Heart right ventricle (tissue), 16 donors: ENCODE measurements around the gene SAXO1. TPM values are rescaled to one million over a fixed set of nuclear protein-coding genes. Genes with fewer than 3 reads are reported as not detected.

Source experiments
- ATAC-seq, 8 donors: fragments of 200-7000 bp; cut with Tn5 transposase; one replicate each; pipeline ENCODE4 v1.9.1; 2020; ENCODE audit warnings: mild to moderate bottlenecking in 8 of 8, moderate library complexity in 8 of 8, moderate number of reproducible peaks in 1 of 8
- DNase-seq, 2 donors: peaks; one replicate each; pipeline ENCODE4 v3.0.0-alpha.2; 2020
- H3K27ac ChIP-seq, 10 donors: fragments of 200-600 bp; sonication (generic) in 2 of 10; one replicate each; pipeline versions ENCODE4 v1.5.0 to v1.8.0; 2020 to 2022; ENCODE audit warnings: mild to moderate bottlenecking in 3 of 10
- H3K27me3 ChIP-seq, 7 donors: fragments of 200-600 bp; one replicate each; pipeline ENCODE4 v1.8.0; 2021 to 2022; ENCODE audit warnings: mild to moderate bottlenecking in 2 of 7
- H3K36me3 ChIP-seq, 9 donors: fragments of 200-600 bp; sonication (generic) in 1 of 9; one replicate each; pipeline versions ENCODE4 v1.5.0 to v1.8.0; 2020 to 2022; ENCODE audit warnings: mild to moderate bottlenecking in 2 of 9
- H3K4me1 ChIP-seq, 9 donors: fragments of 200-600 bp; sonication (generic) in 1 of 9; one replicate each; pipeline versions ENCODE4 v1.5.0 to v1.8.0; 2020 to 2022; ENCODE audit warnings: mild to moderate bottlenecking in 4 of 9
- H3K4me3 ChIP-seq, 10 donors: fragments of 200-600 bp; sonication (generic) in 2 of 10; one replicate each; pipeline versions ENCODE4 v1.5.0 to v1.8.0; 2020 to 2022; ENCODE audit warnings: mild to moderate bottlenecking in 7 of 10, moderate library complexity in 2 of 10
- H3K9me3 ChIP-seq, 11 donors: fragments of 200-600 bp in 10 of 11; sonication (generic) in 2 of 11; one replicate each; pipeline versions ENCODE4 v1.5.0 to v1.8.0; 2013 to 2022; ENCODE audit warnings: mild to moderate bottlenecking in 2 of 11, control low read depth in 1 of 11, moderate library complexity in 1 of 11
- CTCF ChIP-seq, 9 donors: fragments of 200-600 bp; sonication (generic) in 2 of 9; IDR thresholded peaks; one replicate each; pipeline versions ENCODE4 v1.5.0 to v1.8.0; 2021 to 2022; ENCODE audit warnings: antibody characterized with exemption in 9 of 9, mild to moderate bottlenecking in 5 of 9, moderate library complexity in 1 of 9
- WGBS, 2 donors: extraction: QIAGEN DNeasy Blood & Tissue Kit; methylation state at CpG; one replicate each; pipeline ENCODE4 v1.1.7; 2013; ENCODE audit warnings: inconsistent platforms in 1 of 2; 5-methylcytosine and 5-hydroxymethylcytosine counted together
- intact Hi-C, 10 donors: fragments of 100-400 bp; cut with DNase I; formaldehyde crosslinking; loops; one replicate each; pipeline versions ENCODE4 v1.11.1 to v1.14.2; 2022
- polyA plus RNA-seq, 2 donors: library from polyadenylated mRNA; stranded (reverse); fragments of 200-250 nt; gene quantifications; one replicate each; pipeline ENCODE4 v1.2.3, GENCODE V29; 2013
- total RNA-seq, 10 donors: library from RNA; stranded (reverse); fragmentation: NEBNext Ultra II Directional in 3 of 10; extraction: Animal tissue kit (Norgen Biotek cat#: 25700) in 3 of 10; gene quantifications; one replicate each; pipeline versions ENCODE4 v1.2.1 to v1.2.4, GENCODE V29; 2021 to 2023
- donor health status: Arrhythmogenic right ventricular cardiomyopathy.
- donor health status: ischemic (EF 13 %, LVEDD 7.1; RV severe dilation, severe dysfunction).
- donor health status: healthy with polysubstance abuse.
- donor health status: DM: no; HTN: yes; CAD: no.
- donor health status: DM: no; HTN: no; CAD: no.
- donor health status: ischemic (EF 25% LVEDD 6.9; RV normal size, moderate dysfunction).
- donor health status: ischemic (EF 25% LVEDD 5.7; RV mildly dilated, moderate dysfunction).
- donor health status: healthy.
- donor health status: DM: yes; HTN: yes; CAD: no.
- donor health status: Ischemic cardiomyopathy.
- donor health status: ischemic (EF 35%, LVEDD 5.7; RV mildly dilated, moderate dysfunction).
- donor health status: nonischemic (EF 11% LVEDD 7.7; RV severe dilation, severe dysfunction).
- donor health status: DM: yes; HTN: yes; CAD: no.
- donor health status: PGD.
- donor health status: ischemic (EF 29% LVEDD 5.4; RV normal size, mild dysfunction).
- donor health status: nonischemic (EF 23%, LVEDD 6.1; RV moderate dilation, normal function).

The SAXO1 gene
- total and polyA plus RNA-seq, 12 donors: 0.06 TPM; not detected in 11

GRCh38 chr9:19020886-19021455 is 12.0 kb downstream of the SAXO1 start:
- Histone ChIP-seq H3K4me3 (no peak overlapping the region), H3K4me1 (no peaks in the 10 kb centered on the region), H3K9me3 (no peaks in the 10 kb centered on the region), H3K27ac (no peak overlapping the region), H3K36me3 (no peaks in the 10 kb centered on the region), H3K27me3 (no peaks in the 10 kb centered on the region)
- intact Hi-C loops: loop anchor here in 4 of 10 donors (10.0 kb wide), 3 partner anchors 576 to 1206 kb away; no protein-coding TSS in a partner anchor
- WGBS, 2 donors: 83 to 96% methylated on average over 3 of the region's 3 CpGs
- no peak for DNase-seq
- ATAC-seq: no peak
- TF ChIP-seq CTCF (IDR thresholded peaks at IDR 0.05): no peak

GRCh38 chr9:19018201-19018600 is 14.8 kb downstream of the SAXO1 start:
- Histone ChIP-seq H3K36me3 (no peaks in the 10 kb centered on the region), H3K4me3 (no peak overlapping the region), H3K27ac (no peak overlapping the region), H3K4me1 (peaks cover 0 to 3% (median under 1%) of the 10 kb centered on the region in 9 donors), H3K27me3 (no peaks in the 10 kb centered on the region), H3K9me3 (no peaks in the 10 kb centered on the region)
- intact Hi-C loops: loop anchor here in 1 of 10 donors (10.0 kb wide), 1 partner anchor 203 kb away; no protein-coding TSS in a partner anchor
- ATAC-seq (no peak), DNase-seq (no peak)
- 72 to 76% methylated on average over 4 of the region's 4 CpGs for WGBS, 2 donors
- no peak for TF ChIP-seq CTCF (IDR thresholded peaks at IDR 0.05)

- WGBS, 2 donors: 78 to 85% methylated on average over 5 of the region's 5 CpGs
- Histone ChIP-seq H3K4me3 (no peak overlapping the region), H3K9me3 (no peaks in the 10 kb centered on the region), H3K27ac (no peak overlapping the region), H3K36me3 (no peaks in the 10 kb centered on the region), H3K27me3 (no peaks in the 10 kb centered on the region), H3K4me1 (peaks cover 0 to 8% (median 2%) of the 10 kb centered on the region in 9 donors)
- intact Hi-C loops: no loop called here
- ATAC-seq: no peak
- TF ChIP-seq CTCF (IDR thresholded peaks at IDR 0.05): no peak
- DNase-seq: no peak
Measured at GRCh38 chr9:19009391-19009965, 23.5 kb downstream of the SAXO1 start.

GRCh38 chr9:19000133-19000532 is 32.9 kb downstream of the SAXO1 start:
- intact Hi-C loops: no loop called here
- ATAC-seq (no peak), DNase-seq (no peak)
- no peak overlapping the region for H3K4me3 ChIP-seq
- no peaks in the 10 kb centered on the region for H3K36me3 ChIP-seq
- no peaks in the 10 kb centered on the region for H3K27me3 ChIP-seq
- 87 to 95% methylated on average over 16 of the region's 16 CpGs for WGBS, 2 donors
- no peak for TF ChIP-seq CTCF (IDR thresholded peaks at IDR 0.05)
- H3K27ac ChIP-seq: no peak overlapping the region
- H3K4me1 ChIP-seq: no peaks in the 10 kb centered on the region
- H3K9me3 ChIP-seq: peaks cover 0 to 22% (median 0%) of the 10 kb centered on the region in 11 donors
